ENCODE data around the gene TMEM255B.

DNA sequence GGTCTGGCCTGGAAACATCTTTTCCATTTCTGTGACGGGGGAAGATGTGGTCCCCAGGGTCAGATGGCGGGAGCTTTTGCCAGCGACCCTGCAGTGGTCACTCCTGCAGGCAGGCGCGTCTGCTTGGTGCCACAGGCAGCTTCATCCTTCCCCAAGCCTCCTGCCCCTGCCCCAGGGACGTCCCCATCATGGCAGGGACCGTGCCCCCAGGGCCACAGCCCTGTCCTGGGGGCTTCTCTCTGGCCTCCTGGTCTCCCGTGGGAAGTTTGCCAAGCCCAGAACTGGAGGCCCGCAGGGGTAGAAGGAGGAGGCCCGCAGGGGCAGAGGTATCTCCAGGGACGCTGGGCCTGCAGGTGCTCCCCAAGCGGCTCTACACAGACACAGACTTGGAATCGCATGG, 47.5 kb downstream of the TMEM255B start:
- no peak for TF ChIP-seq EZH2 (IDR thresholded peaks at IDR 0.05)
- TF ChIP-seq, protein P1, sequence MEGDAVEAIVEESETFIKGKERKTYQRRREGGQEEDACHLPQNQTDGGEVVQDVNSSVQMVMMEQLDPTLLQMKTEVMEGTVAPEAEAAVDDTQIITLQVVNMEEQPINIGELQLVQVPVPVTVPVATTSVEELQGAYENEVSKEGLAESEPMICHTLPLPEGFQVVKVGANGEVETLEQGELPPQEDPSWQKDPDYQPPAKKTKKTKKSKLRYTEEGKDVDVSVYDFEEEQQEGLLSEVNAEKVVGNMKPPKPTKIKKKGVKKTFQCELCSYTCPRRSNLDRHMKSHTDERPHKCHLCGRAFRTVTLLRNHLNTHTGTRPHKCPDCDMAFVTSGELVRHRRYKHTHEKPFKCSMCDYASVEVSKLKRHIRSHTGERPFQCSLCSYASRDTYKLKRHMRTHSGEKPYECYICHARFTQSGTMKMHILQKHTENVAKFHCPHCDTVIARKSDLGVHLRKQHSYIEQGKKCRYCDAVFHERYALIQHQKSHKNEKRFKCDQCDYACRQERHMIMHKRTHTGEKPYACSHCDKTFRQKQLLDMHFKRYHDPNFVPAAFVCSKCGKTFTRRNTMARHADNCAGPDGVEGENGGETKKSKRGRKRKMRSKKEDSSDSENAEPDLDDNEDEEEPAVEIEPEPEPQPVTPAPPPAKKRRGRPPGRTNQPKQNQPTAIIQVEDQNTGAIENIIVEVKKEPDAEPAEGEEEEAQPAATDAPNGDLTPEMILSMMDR (IDR thresholded peaks at IDR 0.05) = no peak
- no peak for TF ChIP-seq EZH2phosphoT487 (IDR thresholded peaks at IDR 0.05)

All from neural progenitor cell (in vitro differentiated cells).